ENCODE measurements around the gene NUP107. TPM values are rescaled to one million over a fixed set of nuclear protein-coding genes. Genes with fewer than 3 reads are reported as not detected.

NUP107 gene
- total RNA-seq, 1 experiment from 2014 or later, result 119 TPM

- H3K4me1 Mint-ChIP-seq (ENCODE audit: low read depth, unreplicated experiment), result no peaks in the 10 kb centered on the region
- Histone ChIP-seq H3K36me3 (ENCODE audit: control insufficient read depth, insufficient read depth, low read length) (no peaks in the 10 kb centered on the region), H3K4me1 (no peaks in the 10 kb centered on the region), H3K9me3 (no peaks in the 10 kb centered on the region), H3K27me3 (replicated peaks; ENCODE audit: control insufficient read depth, insufficient read depth, low read length) (no peaks in the 10 kb centered on the region), H3K4me3 (ENCODE audit: low read depth, low read length) (no peak overlapping the region)
- POLR2A ChIA-PET, result no interaction called here
- no peak for TF ChIP-seq CTCF (IDR thresholded peaks at IDR 0.05; ENCODE audit: insufficient read depth in 1 of 2, low read depth in 1 of 2, low read length in 1 of 2, severe bottlenecking in 1 of 2, unreplicated experiment in 1 of 2)
- no peaks in the 10 kb centered on the region for H3K27me3 Mint-ChIP-seq (ENCODE audit: insufficient read depth, unreplicated experiment)
- no peak for DNase-seq
- CTCF ChIA-PET, result no interaction called here
- H3K36me3 Mint-ChIP-seq (ENCODE audit: insufficient read depth, unreplicated experiment), result peaks cover 4% of the 10 kb centered on the region
- no peak overlapping the region for H3K4me3 Mint-ChIP-seq (ENCODE audit: unreplicated experiment)
- no TSS peak for BruUV-seq (replicated peaks)
- no peak overlapping the region for H3K27ac Mint-ChIP-seq (ENCODE audit: unreplicated experiment)
- H3K9me3 Mint-ChIP-seq (ENCODE audit: unreplicated experiment), result no peaks in the 10 kb centered on the region
- intact Hi-C loops (cut with micrococcal nuclease; ENCODE audit: unreplicated experiment), result no loop called here
Observed at GRCh38 chr12:68772714-68773113, 85.9 kb downstream of the NUP107 start.

GRCh38 chr12:68773582-68773981 lies 86.8 kb downstream of the NUP107 start:
- H3K4me1 Mint-ChIP-seq (ENCODE audit: low read depth, unreplicated experiment), result no peaks in the 10 kb centered on the region
- no peak overlapping the region for H3K4me3 Mint-ChIP-seq (ENCODE audit: unreplicated experiment)
- no peaks in the 10 kb centered on the region for H3K27me3 Mint-ChIP-seq (ENCODE audit: insufficient read depth, unreplicated experiment)
- Histone ChIP-seq H3K4me3 (ENCODE audit: low read depth, low read length) (no peak overlapping the region), H3K27me3 (replicated peaks; ENCODE audit: control insufficient read depth, insufficient read depth, low read length) (no peaks in the 10 kb centered on the region), H3K4me1 (no peaks in the 10 kb centered on the region), H3K36me3 (ENCODE audit: control insufficient read depth, insufficient read depth, low read length) (no peaks in the 10 kb centered on the region), H3K9me3 (no peaks in the 10 kb centered on the region)
- ChIA-PET POLR2A (no interaction called here), CTCF (no interaction called here)
- intact Hi-C loops (cut with micrococcal nuclease; ENCODE audit: unreplicated experiment), result no loop called here
- no peak for TF ChIP-seq CTCF (IDR thresholded peaks at IDR 0.05; ENCODE audit: insufficient read depth in 1 of 2, low read depth in 1 of 2, low read length in 1 of 2, severe bottlenecking in 1 of 2, unreplicated experiment in 1 of 2)
- no peaks in the 10 kb centered on the region for H3K36me3 Mint-ChIP-seq (ENCODE audit: insufficient read depth, unreplicated experiment)
- BruUV-seq (replicated peaks), result no TSS peak
- DNase-seq, result no peak
- H3K9me3 Mint-ChIP-seq (ENCODE audit: unreplicated experiment), result no peaks in the 10 kb centered on the region
- H3K27ac Mint-ChIP-seq (ENCODE audit: unreplicated experiment), result no peak overlapping the region

GRCh38 chr12:68775121-68775630 lies 88.4 kb downstream of the NUP107 start:
- no peaks in the 10 kb centered on the region for H3K9me3 Mint-ChIP-seq (ENCODE audit: unreplicated experiment)

More at GRCh38 chr12:68775121-68775630, 88.4 kb downstream of the NUP107 start:
- no peak for DNase-seq
- POLR2A ChIA-PET, result no interaction called here
- Histone ChIP-seq H3K27me3 (replicated peaks; ENCODE audit: control insufficient read depth, insufficient read depth, low read length) (no peaks in the 10 kb centered on the region), H3K4me1 (no peaks in the 10 kb centered on the region), H3K36me3 (ENCODE audit: control insufficient read depth, insufficient read depth, low read length) (no peaks in the 10 kb centered on the region), H3K9me3 (no peaks in the 10 kb centered on the region), H3K4me3 (ENCODE audit: low read depth, low read length) (no peak overlapping the region)
- intact Hi-C loops (cut with micrococcal nuclease; ENCODE audit: unreplicated experiment), result no loop called here
- Mint-ChIP-seq H3K27ac (ENCODE audit: unreplicated experiment) (no peak overlapping the region), H3K4me3 (ENCODE audit: unreplicated experiment) (no peak overlapping the region), H3K4me1 (ENCODE audit: low read depth, unreplicated experiment) (no peaks in the 10 kb centered on the region), H3K36me3 (ENCODE audit: insufficient read depth, unreplicated experiment) (no peaks in the 10 kb centered on the region), H3K27me3 (ENCODE audit: insufficient read depth, unreplicated experiment) (no peaks in the 10 kb centered on the region)
- BruUV-seq (replicated peaks), result no TSS peak
- CTCF ChIA-PET, result no interaction called here
- TF ChIP-seq CTCF (IDR thresholded peaks at IDR 0.05; ENCODE audit: insufficient read depth in 1 of 2, low read depth in 1 of 2, low read length in 1 of 2, severe bottlenecking in 1 of 2, unreplicated experiment in 1 of 2), result no peak
